CD4-positive, alpha-beta T cell treated with Interferon alpha-2 for 1 hour (primary cell): ENCODE results near the gene HDHD5.
A peak's percentile ranks its signal among the peaks of the same experiment; 100 is the strongest.

ENCODE experiments used
- DNase-seq, 2 donors: peaks; one replicate each; pipeline ENCODE4 v3.0.0-alpha.2; 2020 to 2022

The HDHD5 gene

DNA sequence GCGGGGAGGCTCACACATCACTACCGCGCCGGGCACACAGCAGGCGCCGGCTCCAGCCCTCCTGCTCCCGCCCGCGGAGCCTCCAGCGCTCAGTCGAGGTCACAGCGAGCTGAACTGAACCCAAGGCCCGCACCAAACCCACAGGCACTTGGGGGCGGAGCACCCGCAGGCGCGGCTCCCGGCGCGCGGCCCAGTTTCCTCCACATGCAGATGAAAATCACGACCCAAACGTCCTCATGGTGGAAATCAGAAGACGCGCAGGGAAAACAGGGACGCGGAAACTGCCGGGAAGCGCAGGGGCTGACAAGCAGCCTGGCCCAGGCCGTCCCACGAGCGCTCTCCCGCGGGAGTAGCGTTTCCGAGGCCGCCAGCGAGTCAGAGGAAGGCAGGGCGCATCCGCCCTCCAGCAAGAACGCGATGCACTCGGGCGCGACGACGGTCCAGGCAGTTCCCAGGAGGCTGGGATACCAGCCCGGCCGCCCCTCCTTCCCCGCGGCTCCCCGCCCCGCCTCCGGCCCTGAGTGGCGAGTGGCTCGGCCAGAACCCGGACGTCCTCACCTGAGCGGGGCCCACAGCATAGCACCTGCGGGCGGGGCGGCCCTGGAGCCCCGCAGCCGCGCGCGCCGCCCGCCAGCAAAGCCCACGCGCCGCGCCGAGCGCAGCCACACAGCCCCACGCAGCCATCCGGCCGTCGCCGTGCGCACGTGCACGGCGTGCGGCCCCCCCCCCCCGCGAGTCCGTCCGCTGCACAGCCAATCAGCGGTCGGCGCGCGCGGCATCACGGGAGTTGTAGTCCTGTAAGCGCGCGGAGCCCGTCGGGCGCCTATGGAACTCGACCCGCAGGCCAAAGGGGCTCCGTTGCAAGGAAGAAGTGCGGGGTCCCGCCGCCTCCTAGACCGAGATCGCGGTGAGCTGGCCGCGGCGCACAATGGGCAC is at the start of gene HDHD5:
TSS of gene HDHD5 (minus strand) at position 710 of the 936 bp plus-strand sequence. CDS start at position 684, 26 bp downstream.
- peak; percentile 85 to 91 for DNase-seq

DNA sequence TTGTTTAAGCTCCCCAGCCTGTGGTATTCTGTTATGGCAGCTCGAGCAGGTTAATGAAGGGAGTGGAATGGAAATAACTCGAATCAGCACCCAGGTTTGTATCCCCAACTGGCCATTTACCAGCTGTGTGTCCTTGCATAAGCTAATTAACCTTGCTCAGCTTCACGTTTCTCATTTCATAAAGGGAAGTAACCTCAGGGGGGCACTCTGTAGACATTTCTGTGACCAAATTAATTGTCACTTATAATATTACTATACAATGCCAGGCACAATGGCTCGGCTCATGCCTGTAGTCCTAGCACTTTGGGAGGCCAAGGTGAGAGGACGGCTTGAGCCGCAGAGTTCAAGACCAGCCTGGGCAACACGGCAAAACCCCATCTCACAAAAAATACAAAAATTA is 46.4 kb upstream of the HDHD5 start:
- DNase-seq = peak in 1 of 2 donors; percentile 13

DNA sequence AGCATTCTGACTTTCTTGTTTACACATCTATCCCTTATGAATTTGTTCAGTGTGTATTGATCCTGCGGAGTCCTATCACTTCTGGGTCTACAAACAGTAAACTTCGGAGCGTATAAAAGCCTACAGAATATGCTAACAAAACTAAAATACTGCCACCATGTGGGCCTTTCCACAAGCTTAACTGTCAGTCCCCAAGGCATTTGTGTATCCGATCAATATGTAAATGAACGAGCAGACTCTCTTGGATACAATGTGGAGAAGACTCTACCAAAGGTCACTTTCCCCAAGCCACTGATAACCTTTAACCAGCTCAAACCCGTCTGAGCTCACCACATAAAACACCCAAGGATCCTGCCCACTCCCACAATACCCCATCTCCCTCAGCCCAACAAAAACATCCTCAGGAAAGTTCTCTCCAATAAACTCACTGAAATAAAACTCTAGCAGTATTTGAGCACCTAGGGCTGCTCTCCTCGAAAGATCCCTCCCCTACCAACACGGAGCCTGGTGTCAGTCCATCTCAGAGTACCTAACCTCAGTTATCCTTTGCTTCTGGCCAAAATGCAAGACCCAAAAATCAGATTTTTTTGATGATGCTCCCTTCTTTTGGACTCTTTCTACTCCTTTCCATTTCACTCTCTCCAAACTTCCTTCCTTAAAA is 42.3 kb upstream of the HDHD5 start:
- no peak for DNase-seq

DNA sequence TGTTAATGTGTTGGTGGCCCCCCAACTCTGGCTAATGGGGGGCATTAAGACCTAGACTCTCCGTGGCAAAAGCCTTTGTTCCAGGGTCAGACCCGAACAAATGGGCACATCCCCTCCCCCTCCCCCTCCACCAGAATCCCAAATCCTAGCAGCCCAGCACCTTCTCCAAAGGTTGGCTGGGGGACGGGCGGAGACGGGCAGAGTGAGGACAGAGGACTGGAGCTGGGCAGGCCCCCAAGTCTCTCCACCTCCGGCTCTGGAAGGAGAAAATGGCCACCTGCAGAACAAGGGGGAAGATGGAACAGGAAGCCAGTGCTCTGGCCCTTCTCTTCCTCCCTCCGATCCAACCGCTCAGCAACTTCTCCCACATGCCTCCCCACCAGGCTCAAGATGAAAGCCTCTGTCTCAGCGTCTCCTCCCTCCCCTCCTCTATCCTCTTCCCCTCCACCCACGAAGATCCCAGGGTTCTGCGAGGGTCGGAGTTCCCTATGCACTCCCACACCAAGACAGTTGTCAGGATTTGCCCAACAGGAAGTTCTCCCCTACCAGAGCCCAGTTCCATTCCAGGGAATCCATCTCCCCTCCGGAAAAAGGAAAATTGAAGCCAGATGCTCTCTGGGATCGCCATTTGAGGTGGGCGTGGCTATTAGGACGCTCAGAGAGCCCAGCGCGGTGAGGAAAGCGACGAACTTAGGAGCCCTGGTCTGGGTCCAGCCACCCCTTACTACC is 40.1 kb upstream of the HDHD5 start:
- no peak for DNase-seq

DNA sequence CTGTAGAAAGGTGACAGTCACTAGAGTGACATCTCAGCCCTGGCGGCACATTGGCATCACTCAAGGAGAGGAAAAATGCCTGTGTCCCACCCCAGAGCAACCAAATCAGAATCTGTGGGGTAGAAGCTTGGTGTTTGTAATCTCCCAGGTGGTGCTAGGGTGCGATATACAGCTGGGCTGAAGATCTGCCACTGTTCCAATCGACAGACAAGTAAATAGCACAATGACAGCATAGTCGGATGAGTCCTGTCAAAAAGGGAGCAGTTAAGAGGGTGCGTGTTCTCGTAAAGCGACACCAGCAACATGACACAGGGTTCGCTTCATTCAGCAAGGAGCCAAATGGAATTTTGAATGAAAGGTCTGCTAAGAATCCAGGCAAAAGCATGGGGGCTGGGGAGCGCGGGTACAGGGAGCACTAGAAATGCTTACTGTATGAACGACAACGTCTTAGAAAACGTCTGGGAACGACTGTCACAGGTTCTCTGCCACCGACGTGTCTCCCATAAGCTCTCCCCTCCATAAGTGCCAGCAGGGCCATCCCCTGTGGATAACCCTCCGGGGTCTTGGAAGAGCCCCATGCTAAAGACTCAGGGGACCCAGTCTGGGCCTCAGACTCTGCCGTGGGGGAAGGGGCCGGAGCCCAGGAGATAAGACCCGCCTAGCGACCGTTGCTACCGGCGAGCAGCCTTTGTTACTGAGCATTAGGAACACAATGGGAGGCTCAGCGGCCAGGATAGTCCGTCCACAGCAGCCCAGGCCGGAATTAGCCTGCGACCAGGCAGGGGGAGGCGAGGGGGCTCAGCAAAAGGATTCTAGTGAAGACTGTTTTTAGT is 39.3 kb upstream of the HDHD5 start:
- DNase-seq = no peak

DNA sequence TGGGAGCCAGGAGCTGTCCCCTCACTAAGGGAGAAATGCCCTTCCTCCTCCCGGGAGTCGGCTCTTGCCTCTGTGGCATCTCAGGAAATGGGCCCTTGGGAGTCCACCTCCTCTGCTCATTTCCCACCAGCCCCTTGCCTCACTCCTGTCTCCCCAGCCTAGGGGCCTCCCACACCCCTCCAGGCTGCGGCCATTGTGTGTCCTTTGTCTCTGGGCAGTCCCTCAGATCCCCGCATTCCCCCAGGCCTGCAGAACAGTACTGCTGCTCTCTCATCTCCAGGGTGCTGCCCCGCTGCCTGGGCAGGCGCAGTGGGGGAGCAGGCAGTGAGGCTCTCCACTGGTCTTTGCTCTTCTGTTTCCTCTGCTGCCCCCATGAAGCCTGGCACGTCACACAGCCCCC is 35.1 kb upstream of the HDHD5 start:
- DNase-seq = no peak

DNA sequence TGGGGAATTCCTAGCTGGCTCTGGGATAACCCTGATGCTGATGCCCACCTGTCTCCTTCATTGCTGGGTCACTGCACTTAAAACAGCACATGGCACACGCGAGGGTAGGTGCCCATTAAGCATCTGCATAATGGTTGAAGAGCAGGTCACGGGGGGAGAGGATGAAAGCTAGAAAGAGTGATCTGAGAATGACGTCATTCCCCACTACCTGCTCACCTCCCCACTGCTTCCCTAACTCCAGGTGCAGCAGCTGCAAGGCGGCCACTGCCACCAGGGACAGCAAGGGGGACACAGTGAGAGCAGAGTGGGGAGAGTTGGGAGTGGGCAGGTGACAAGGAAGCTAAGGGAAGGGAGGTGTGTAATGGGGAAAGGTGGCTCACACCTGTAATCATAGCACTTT is 33.1 kb upstream of the HDHD5 start:
- no peak for DNase-seq

DNA sequence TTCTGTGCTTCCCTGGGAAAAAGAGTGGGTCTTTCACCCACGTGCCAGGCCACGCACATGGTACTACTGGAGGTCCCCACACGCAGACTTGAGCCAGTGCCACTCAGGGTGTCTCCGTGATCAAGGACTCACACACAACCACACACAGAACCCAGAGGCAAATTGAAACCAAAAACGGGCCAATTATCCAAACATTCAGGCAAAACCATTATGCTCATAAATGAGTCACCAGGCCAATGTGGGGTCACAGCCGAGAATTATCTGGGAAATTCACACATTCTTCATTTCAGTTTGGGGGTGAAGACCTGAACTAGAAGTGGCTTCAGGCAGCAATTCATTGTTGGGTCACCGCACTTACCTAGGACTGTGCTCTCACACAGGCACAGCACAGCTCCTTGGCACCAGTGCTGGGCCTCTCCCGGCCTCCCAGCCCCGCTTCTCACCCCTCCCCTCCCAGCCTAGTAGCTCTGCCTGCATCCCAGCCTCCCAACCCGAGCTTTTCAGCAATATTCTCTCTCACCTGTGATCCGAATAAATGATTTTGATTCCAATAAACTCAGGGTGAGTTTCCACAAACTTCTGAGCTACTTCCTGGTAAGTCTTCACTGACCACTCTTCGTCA is 32.2 kb upstream of the HDHD5 start:
- DNase-seq = no peak

DNA sequence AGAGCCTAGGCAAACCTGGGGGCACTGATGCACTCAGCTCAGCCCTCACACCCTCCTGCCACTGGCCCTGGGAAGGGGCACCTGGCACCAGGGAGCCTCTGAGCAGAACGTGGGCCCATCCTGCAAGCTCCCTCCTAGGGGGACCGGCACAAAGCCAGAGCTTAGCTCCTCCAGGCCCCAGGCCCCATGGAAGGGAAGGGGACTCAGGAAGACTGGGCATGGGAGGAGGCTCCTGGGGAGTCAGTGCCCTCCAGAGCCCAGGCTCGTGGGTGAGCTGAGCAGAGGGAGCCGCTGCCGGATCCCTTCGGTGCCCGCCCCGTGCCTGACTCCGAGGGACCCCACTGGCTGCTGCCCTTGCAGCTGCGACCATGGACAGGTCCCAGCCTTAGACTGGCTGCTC is 31.6 kb upstream of the HDHD5 start:
- DNase-seq = no peak

DNA sequence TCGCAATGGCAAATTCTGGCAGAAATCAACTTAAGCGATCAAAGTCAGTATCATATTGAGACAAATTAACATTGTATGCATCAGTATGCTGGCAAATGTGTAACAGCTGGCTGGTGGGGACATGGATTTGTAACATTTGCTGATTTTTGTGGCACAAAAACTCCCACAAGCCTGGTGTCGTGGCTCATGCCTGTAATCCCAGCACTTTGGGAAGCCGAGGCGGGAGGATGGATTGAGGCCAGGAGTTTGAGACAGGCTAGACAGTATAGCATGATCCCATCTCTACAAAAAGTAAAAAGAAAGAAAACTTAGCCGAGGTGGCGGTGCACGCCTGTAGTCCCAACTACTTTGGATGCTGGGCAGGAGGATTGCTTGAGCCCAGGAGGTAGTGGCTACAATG is 17.6 kb upstream of the HDHD5 start:
- no peak for DNase-seq

DNA sequence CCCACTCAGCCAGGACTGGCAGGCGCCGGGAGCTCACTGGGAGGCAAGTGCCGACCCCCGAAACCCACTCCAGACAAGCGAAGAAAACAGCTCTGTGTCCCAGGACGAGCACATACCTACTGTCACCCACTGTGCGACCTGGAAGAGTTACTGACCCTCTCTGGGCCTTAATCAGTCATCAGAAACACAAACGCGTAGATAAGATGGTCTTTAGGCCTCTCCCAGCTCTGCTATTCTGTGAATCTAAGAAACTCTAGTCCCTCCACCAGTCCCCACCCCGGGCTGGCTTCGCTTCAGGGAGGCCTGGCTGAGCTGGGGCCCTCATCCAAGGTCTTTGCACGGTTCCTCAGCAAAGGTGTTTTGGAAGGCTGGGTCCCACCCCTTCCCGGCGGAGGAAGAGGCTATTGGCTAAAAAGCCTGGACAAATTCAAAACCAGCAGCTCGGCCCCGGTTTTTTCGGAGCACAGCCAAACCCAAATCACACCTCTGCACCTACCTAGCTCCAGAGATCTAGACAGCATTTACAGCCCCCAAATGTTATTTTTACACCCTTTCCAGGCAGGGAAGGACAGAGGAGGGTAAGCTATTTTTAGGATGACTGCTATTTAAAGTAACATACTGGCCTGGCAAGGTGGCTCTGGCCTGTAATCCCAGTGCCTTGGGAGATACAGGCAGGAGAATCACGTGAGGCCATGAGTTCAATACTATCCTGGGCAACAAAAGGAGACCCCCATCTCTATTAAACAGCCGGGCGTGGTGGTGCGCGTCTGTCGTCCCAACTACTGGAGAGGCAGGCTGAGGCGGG is 13.2 kb upstream of the HDHD5 start:
- DNase-seq = no peak

DNA sequence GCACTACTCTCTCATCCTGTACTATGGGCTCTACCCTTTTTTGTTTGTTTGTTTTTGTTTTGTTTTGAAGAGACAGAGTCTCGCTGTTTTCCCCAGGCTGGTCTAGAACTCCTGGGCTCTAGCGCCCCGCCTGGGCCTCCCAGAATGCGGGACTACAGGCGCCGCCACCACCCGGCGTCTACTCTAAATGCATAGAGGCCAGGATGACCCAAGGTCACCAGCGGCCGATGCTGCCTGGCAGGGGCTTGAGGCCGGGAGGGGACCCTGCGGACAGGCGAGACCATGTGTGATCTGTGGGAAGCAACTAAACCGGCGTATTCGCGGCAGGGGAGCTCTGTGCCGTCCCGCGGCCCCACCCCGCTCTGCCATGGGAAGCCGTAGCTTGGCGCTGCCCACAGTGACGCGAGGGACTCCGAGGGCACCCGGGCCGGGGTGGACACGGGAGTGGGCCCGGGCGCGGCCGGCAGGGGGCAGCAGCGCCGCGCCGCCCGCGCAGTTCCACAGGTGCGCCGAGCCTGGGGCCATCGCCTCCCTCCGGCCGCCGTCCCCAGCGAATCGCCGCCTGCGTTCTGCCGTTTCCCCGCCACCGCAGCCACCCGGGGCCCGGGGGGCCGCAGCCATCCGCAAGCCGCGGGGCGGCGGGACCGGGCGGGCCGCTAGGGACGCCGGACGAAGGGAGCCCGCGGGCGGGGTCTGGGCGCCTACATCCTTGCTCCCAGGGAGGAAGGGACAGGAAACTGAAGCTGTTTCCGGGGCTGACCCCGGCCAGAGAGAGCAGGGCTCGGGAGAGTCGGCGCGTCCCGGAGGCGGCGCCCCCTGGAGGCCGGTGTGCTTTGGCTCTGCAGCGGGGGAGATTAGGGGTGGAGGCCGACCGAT is 12.3 kb upstream of the HDHD5 start:
- DNase-seq = peak; percentile 77 to 83

DNA sequence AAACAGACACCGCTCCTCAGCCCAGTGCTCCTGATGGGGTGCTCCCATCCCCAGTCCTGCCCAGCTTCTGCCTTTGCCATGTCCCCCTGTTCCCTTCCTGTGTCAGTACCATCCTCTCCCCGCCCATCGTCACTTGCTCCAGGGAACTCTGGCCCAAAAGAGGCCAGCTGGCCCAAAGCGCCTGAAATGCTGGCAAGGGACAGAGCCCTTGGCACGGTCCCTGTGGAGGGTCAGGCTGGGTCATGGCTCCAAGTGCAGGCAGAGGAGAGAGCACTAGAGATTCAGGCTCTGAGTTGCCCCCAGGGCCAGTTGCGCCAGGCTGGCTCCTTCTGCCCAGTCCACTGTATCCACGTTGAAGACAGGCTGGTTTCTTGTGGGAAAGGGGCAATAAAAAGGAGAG is 8.4 kb upstream of the HDHD5 start:
- no peak for DNase-seq

DNA sequence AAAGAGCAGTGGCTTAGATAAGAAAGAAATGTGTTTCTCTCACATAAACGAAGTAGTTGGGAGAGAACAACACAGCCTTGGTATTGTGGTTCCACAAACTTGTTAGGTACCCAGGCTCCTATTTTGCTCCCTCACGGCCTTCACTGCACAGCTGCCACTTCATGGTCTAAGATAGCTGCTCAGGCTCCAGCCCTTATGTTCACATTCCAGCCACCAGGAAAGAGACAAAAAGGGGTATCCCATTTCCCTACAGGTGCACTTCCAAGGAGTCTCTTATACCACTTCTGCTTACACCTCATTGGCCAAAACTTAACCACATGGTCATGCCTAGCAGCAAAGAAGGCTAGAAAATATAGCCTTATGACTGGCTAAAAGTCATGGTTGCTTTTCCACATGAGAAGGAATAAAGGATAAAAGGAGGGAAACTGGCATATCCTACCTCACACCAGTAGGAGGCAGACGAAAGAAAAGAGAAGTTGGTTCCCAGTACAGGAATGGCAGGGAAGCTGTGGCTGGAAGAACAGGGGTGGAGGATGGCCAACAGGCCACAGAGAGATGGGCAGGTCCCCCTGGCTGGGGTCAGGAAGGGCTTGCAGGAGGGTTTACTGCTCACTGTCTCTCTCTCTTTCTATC is 5.4 kb upstream of the HDHD5 start:
- DNase-seq = no peak

DNA sequence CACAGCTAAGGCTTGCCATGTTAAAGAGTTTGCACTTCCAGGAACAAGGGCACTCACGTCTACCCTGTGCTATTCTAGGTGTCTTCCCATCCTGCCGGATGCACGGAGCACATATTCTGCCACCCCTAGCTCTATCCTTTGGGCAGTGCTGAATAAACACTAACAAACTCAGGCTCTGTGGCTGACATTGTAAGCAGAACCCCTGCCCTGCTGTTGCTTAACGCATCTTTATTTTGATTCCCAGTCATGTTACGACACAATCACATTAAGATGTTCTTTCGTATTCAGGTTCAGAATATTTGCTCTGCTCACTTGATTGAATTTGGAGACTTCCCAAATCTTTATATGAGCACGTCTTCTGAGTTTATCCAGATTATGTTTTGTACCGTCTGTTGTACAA is 3.7 kb upstream of the HDHD5 start:
- DNase-seq = no peak

DNA sequence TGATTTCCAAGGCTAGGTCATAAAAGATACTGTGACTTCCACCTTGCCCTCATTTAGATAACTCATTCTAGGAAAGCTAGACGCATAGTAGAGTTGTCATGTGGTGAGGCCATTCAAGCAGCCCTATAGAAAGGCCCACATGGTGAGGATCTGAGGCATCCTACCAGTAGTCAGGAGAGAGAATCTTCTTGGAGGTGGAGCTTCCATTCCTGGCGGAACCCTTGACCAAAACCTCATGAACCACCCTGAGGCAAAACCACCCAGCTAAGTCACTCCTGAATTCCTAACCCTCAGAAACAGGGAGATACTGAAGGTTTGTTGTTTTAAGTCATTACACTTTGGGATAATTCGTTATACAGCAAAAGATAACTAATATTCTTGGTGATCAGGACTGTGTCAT is 2.9 kb upstream of the HDHD5 start:
- no peak for DNase-seq

DNA sequence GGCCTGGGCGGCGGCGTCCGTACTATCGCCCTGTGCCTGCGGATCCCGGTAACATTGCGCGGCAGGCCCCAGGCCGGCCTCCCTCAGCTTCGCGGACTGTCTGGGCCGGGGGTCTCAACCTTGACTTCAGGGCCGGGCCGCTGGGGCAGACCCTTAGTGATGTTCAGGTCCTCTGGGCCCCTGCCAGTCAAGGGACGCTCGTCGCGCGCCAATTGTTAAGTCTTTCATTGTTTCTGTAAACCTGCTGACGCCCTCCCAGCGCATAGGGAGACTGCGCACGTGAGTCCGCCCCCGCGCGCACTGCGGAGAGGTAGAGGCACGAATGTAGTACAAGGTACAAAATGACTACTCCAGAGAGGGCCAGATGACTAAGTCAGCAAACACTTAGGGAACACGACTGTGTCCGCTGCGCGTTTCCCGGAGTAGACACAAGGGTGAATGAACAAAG is 451 bp upstream of the HDHD5 start:
- peak; percentile 1 to 32 for DNase-seq

DNA sequence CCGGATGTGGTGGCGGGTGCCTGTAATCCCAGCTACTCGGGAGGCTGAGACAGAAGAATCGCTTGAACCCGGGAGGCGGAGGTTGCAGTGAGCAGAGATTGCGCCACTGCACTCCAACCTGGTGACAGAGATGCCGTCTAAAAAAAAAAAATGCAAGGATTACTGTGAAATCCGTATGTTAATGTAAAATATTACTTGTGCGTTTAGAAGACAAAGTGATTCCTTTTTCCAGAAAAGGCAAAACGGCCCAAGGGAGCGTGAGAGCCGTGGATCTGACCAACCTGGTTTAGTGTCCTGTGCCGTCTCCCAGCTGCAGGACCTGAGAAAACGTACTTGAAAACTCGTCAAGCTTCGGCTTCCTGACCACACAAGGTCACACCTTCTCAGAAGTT is 905 bp downstream of the HDHD5 start:
- no peak for DNase-seq

DNA sequence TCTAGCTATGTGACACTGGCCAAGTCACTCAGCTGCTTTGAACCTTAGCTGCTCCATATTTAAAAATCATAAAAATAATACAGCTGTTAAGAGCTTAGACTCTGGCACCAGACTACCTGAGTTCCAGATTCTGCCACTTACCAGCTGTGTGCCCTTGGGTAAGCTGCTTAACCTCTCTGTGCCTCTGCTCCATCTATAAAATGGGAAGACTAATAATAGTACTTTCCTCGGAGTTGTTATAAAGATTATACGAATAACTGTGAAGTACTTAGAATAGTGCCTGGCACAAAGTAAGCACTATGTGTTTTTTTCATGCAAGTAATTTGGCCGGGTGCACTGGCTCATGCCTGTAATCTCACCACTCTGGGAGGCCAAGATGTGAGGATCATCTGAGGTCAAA is 1.4 kb downstream of the HDHD5 start:
- DNase-seq = no peak

DNA sequence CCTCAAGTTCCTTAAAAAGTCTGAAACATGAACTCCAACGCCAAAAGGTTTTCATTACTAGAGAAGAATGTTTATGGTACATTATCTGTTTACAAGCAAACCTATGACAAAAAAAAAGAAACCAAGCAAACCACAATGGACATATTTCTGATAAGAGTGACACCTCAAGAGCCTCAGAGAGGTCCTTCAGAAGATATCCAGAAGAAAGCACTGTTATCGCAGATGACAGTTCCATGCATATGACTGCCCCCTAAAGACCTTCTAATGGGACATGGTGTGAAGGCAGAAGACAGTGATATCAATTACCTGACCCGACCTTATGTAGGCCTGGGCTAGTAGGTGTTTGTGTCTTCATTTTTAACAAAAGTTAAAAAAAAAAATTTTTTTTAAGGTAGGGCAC is 3.1 kb downstream of the HDHD5 start:
- DNase-seq = no peak
